Lower leg skin (tissue), 4 donors: ENCODE data around the gene MRPL58. TPM values are rescaled to one million over a fixed set of nuclear protein-coding genes. Genes with fewer than 3 reads are reported as not detected.
A peak's percentile ranks its signal among the peaks of the same experiment; 100 is the strongest.

ENCODE experiments used
- DNase-seq, 2 donors: peaks; one replicate each; pipeline ENCODE4 v3.0.0-alpha.2; 2019; ENCODE audit warnings: low spot score in 2 of 2
- H3K4me3 ChIP-seq: fragments of 200-600 bp; sonication (generic); 2 replicates; pipeline ENCODE4 v1.5.1; 2017; ENCODE audit warnings: mild to moderate bottlenecking, low read depth; ENCODE audit not compliant: poor library complexity, severe bottlenecking
- CTCF ChIP-seq, 3 donors: fragments of 450-650 bp; IDR thresholded peaks; one replicate each; pipeline ENCODE4 v1.5.1; 2016; ENCODE audit warnings: antibody characterized with exemption in 3 of 3, mild to moderate bottlenecking in 3 of 3, moderate library complexity in 2 of 3
- POLR2A ChIP-seq, 2 donors: fragments of 450-650 bp; IDR thresholded peaks; one replicate each; pipeline ENCODE4 v1.6.1; 2016 to 2017; ENCODE audit warnings: antibody characterized with exemption in 2 of 2, mild to moderate bottlenecking in 1 of 2, moderate library complexity in 1 of 2
- WGBS, 2 donors: methylation state at CpG; one replicate each; pipeline ENCODE4 v1.1.5; 2018; 5-methylcytosine and 5-hydroxymethylcytosine counted together
- intact Hi-C: fragments of 100-400 bp; cut with DNase I; formaldehyde crosslinking; loops from one replicate; pipeline ENCODE4 v1.15.0; 2023; ENCODE audit warnings: low total_unique reads
- total RNA-seq, 4 donors: library from RNA; depleted of rRNA; stranded (reverse); fragments of >200 nt; gene quantifications; one replicate each; pipeline ENCODE4 v1.1.0, GENCODE V29; 2016

The MRPL58 gene
- total RNA-seq, 4 donors from 2014 or later: 48.6 to 76.4 (median 58.8) TPM

GRCh38 chr17:75006653-75007052 lies 5.8 kb upstream of the MRPL58 start:
- intact Hi-C loops: no loop called here
- H3K4me3 ChIP-seq: no peak overlapping the region
- TF ChIP-seq CTCF (IDR thresholded peaks at IDR 0.05): no peak
- no peak for TF ChIP-seq POLR2A (IDR thresholded peaks at IDR 0.05)
- DNase-seq: no peak
- WGBS, 2 donors: 85 to 95% methylated on average over 5 of the region's 5 CpGs

GRCh38 chr17:75008373-75008772 lies 4.1 kb upstream of the MRPL58 start:
- intact Hi-C loops: no loop called here
- H3K4me3 ChIP-seq: no peak overlapping the region
- no peak for DNase-seq
- 85 to 89% methylated on average over 6 of the region's 6 CpGs for WGBS, 2 donors
- TF ChIP-seq CTCF (IDR thresholded peaks at IDR 0.05): no peak
- TF ChIP-seq POLR2A (IDR thresholded peaks at IDR 0.05): no peak

- intact Hi-C loops: no loop called here
- WGBS, 2 donors: 63 to 70% methylated on average over 2 of the region's 2 CpGs
- TF ChIP-seq CTCF (IDR thresholded peaks at IDR 0.05) (no peak), POLR2A (IDR thresholded peaks at IDR 0.05) (no peak)
- peak in 1 of 2 donors; percentile 26 for DNase-seq
- H3K4me3 ChIP-seq: no peak overlapping the region
Observed at GRCh38 chr17:75009139-75009724, 3.2 kb upstream of the MRPL58 start.

GRCh38 chr17:75010683-75011400 lies 1.6 kb upstream of the MRPL58 start:
- WGBS, 2 donors: 34 to 39% methylated on average over 8 of the region's 8 CpGs
- TF ChIP-seq POLR2A (IDR thresholded peaks at IDR 0.05) (no peak), CTCF (IDR thresholded peaks at IDR 0.05) (no peak)
- intact Hi-C loops: no loop called here
- DNase-seq: peak in 1 of 2 donors; percentile 44
- H3K4me3 ChIP-seq: no peak overlapping the region

- intact Hi-C loops: no loop called here
- H3K4me3 ChIP-seq: no peak overlapping the region
- peak; percentile 77 to 92 for DNase-seq
- WGBS, 2 donors: 17 to 20% methylated on average over 13 of the region's 13 CpGs
- TF ChIP-seq CTCF (IDR thresholded peaks at IDR 0.05) (no peak), POLR2A (IDR thresholded peaks at IDR 0.05) (no peak)
Observed at GRCh38 chr17:75011401-75012095, 922 bp upstream of the MRPL58 start.
